Measurements from ENCODE around the gene GLT1D1.

DNA sequence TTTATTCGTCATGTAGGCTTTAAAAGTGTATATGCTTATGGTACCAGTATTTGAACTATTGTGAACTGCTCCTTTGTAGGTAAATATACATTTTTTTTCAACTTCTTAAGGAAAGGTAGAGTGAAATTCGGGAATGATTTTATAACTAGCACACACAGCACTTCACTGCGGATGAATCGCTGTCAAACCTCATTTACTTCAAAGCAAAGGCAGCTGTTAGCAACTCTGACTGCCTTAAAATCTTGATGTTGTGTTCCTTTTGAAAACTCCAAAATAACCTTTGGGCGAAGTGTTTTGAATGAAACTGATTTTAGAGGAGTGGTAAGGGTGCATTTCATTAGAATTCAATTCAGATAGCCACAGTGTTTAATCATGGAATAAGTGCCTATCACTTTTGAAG, 95.8 kb downstream of the GLT1D1 start:
- no peak for TF ChIP-seq RAD21 (IDR thresholded peaks at IDR 0.05; ENCODE audit: low read depth)
- no peak for TF ChIP-seq FOXM1 (IDR thresholded peaks at IDR 0.05; ENCODE audit: borderline replicate concordance, low read depth)
